GM18526 (cell line): Measurements from ENCODE around the gene TOPAZ1.

ENCODE experiments used
- POLR2A ChIP-seq: IDR thresholded peaks from 3 replicates; pipeline ENCODE4 v1.6.1; 2011; ENCODE audit not compliant: insufficient read length; ENCODE audit errors: extremely low read depth

Gene TOPAZ1

DNA sequence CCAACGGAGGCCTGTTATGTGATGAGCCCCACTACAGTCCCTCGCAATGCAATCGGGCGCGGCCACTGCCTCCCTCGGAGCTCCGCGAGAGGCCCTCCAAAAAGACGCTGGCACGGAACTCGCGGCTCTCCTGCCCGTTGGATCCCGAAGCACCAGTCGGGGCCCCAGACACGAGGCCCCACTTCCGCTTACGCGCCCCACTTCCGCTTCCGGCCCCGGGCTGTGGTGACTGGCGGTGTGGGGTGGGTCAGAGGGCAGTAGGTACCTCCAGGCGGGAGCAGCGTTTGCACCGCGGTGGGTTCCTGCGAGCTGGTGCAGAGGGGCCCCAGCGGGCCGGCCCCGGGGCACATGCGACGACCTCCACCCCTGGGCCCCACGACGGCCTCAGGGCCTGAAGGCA lies at the start of gene TOPAZ1:
TOPAZ1 (plus strand) TSS at position 181 of the 400 bp plus-strand sequence; CDS start at position 349, 168 bp downstream.
- no peak for TF ChIP-seq POLR2A

DNA sequence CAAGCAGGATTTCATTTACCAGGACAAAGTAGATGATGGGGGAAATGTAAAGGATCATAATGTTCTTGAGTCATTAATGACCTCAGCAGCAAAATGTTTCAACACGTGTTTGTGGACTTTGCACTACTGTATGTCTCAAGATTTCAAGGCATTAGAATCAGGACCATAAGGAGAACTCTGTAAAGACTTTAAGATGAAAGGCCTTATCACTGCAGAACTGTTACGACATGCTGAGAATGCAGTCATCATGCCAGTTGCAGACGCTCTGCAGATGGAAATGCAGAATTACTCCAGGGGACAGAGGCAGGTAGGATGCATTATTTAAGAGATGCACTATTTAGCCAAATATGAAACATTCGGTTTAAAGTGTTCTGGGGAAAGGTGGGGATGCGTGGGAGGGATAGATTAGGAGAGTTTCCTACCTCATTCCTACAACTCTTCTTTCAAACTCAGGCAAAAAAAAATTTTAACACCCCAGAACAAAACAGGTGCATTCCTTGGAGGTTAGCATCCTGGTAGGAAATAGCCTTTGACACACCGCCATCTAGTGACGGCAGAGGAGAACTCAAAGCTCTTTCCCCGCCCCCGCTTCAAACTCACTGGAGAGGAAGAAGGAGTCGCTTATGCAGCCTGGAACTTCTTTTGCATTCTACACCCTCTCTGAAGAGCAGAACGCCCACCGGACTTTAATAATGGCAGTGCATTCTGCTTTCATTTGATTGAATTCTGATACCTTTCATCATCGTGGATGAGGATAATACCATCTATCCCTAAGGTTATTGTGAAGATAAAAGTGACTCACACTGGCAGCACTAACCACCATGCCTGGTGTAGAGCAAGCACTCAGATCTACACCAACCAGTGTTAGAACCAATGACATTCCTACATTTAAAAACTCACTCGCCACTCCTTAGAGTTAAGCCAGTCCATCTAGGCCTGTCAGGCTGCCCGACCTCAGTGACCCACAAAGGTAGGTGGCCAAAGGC lies 43.1 kb upstream of the TOPAZ1 start:
- TF ChIP-seq POLR2A, result no peak

DNA sequence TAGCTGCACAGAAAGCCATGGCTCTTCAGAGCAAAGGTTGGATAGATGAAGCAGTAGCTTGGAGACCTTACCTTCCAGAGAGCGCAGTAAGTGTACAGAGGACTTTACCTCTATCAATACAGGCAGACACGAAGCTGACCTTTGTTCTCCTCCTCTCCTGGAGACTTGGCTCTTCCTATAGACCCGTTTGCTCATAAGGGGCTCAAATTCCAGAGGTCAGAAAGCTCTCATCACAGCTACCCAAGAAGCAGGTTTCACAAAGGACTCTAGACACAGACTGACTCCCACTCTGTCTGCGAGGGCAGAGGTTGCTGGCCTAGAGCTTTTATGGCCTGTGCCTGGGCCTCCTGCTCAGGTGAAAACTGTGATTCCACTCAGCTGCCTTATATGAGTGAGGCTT lies 35.4 kb upstream of the TOPAZ1 start:
- no peak for TF ChIP-seq POLR2A

DNA sequence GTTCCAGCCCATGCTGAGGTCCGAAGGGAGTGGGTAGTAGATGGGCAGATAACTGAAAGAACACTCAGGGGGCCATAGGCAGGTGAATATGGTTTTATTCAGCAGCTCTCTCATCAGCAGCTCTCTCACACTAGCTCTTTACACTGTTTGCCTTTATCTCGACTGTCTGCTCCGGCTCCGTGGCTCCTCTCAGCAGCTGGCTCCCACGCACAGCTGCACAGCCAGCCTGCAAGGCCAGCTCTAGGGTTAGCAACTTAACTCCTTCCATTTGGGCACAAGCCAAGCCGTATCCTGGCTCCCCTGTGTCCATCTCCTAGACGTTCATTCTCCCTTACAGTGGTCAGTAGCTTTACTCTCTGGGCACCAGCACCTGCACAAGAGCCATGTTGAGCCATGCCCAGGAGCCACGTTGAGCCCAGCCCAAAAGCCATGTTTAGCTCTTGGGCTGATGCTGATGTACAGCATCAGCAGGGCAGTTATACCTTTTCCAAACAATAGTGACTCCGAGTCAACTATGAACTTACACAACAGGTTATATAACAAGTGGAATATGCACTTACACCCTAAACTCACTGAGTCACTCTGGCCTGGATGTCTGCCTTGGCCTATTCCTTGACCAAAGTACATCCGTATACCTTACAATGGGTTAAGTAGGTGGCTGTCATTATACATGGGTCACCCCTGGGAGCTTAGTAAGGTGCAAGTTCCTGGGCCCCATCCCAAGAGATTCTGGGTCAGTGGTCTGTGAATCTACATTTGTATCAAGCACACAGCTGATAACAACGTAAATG lies 34.6 kb upstream of the TOPAZ1 start:
- no peak for TF ChIP-seq POLR2A

DNA sequence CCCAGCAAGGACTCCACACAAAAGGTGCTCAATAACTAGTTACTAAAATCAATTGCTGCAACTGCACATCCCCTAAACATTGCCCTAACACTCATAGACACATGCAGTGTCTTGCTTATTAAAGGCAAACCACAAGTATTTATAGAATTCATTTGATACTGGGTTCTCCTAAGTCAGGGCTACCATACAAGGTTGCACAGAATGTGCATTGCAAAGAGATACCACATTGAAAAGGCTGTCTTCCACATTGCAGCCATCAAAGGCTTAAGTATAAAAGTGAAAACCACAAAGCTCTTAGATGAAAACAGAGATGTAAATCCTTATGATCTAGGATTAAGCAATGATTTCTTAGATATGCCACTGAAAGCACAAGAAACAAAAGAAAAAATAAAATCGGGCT lies 33.6 kb upstream of the TOPAZ1 start:
- no peak for TF ChIP-seq POLR2A

DNA sequence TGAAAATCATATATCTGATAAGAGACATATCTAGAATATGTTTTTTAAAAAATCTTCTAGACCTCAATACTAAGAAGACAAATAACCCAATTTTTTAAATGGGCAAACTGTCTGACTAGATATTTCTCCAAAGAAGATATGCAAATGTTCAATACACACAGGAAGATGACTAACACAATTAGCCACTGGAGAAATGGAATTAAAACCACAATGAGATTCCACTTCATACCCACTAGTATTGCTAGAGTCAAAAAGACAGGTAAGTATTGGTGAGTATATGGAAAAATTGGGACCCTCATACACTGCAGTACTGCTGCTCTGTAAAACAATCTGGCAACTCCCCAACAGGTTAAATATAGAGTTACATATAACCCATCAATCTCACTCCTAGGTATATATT lies 33.1 kb upstream of the TOPAZ1 start:
- TF ChIP-seq POLR2A, result no peak

DNA sequence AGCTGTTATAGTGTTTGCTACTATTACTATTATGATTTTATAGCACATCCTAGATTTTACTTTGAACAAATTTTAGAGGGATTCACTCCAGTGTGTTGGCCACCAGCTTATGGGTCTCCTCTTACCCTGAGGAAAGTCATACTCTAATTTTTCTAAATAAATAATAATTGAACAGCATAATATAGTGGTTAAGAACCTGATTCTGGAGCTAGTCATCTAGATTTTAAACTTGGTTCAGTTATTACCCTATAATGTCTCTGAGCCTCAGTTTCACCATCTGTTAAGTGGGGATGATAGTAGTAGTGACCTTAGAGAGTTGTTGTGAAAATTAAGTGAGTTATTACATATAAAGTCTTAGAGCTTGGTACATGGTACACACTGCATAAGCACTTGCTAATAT lies 30.7 kb upstream of the TOPAZ1 start:
- no peak for TF ChIP-seq POLR2A

DNA sequence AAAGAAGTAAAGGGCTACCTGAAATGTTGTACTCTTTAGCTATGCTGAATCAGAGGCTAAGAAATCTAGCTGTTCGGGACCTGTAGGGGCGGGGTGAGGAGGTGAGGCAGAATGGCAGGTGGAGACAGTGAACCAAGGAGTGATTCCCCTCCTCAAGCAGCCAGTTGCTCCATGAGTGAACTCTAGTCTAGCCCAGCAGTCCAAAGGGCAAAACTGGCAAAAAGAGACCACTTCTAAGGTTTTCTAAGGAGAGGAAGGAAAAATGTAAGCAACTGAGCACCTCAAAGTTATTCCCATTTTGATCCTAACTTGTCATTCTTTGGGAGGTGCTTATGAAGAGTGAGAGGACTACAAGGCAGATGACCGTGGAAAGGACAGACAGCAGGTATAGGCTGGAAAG lies 19.3 kb upstream of the TOPAZ1 start:
- TF ChIP-seq POLR2A, result no peak

DNA sequence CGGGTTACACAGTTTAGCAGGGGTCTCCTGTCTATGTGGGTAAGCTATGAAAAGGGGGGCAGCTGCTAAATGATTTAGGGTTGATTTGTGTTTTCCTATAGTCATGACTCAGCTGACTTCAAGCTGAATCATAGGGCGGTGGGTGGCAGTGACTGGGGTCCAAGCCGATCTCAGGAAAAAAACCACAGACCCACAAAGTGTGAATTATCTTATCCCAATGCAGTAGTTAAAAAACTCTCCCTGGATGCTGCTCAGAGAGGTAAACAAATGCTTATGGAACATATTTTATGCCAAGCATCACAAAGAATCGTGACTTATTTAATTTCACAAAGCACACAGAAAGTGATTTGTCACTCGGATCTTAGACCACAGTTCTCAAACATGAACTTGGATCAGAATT lies 18.4 kb upstream of the TOPAZ1 start:
- TF ChIP-seq POLR2A, result no peak

DNA sequence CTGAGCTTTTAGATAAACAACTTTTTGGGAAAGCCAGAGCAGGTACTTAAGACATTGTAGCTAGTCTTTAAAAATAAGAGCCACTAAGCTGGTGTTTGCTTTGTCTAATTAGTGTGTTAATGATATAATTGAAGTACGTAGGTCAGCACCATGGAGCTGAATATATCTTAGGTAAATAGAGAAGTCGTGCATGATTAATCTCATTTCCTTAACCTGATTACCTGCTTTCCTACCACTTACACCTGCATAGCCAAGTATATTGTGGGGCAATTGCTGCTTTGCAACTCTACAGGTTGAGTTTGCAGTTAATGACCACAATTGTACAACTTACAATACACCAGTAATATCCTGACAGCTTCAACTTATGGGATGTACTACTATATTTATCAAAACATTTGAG lies 17.6 kb upstream of the TOPAZ1 start:
- TF ChIP-seq POLR2A, result no peak

DNA sequence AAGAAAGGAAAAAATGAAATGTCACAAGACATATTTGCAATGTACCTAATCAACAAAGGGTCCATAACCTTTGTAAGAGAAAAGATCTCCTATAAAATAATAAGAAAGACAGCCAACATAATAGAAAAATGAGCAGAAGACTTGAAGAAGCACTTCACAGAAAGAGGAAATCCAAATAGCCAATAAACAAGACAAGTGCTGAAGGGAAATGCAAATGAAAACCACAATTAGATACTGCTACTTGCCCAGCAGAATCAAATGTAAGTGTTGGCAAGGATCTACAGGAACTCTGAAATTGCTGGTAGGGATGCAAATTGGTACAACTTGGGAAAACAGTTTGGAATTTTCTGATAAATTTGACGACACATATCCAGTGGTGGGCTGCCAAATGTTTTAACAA lies 15.1 kb upstream of the TOPAZ1 start:
- no peak for TF ChIP-seq POLR2A

DNA sequence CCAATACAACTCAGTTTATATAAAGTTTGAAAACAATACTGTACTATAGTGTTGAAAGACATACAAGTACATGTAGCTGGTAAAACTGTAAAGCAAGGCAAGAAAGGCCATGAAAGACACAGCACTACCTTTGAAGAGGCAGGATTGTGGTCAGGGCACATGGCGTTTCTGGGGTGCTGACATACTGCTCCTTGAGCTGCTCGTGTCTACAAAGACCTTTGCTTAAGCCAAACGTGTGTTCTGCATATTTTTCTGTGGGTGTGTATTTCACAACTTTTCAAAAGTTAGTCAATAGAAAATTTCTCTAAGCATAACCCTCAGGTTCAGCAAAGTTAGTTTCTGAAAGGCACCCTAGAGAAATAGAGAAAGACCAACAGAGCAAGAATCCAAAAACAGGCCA lies 14.1 kb upstream of the TOPAZ1 start:
- TF ChIP-seq POLR2A, result no peak

DNA sequence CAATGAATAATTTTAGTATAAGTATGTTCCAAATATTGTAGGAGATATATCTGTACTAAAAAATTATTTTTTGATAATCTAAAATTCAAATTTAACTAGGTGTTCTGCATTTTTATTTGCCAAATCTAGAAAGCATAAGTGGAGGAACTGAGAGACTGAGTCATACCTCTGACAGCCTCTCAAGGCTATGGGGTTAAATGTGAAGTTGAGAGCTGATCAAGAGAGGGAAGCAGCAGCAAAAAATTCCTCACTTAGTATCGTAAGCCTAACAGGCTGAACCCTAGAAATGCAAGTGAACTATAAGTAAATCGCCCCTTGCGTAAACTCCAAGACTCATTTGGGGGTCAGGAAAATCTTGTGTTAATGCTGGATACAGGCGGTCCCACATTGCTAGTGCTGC lies 12.8 kb upstream of the TOPAZ1 start:
- no peak for TF ChIP-seq POLR2A

DNA sequence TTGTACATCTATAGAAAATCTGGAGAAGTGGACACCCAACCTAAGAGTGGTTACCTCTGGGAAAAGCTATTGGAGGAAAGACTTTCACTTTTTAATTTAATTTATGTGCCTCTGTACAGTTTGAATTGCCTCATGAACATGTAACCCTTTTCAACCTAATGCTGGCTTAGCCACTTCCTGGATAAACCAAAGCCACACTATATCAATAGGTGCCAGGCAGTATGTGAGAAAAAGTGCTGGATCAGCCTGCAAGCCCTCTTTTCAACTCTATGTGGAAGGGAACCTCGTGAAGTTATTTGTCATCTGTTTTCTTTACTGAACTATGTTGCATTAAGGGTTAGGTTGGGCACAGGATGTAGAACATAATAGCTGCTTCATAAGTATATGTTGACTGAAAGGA lies 9.3 kb upstream of the TOPAZ1 start:
- TF ChIP-seq POLR2A, result no peak

DNA sequence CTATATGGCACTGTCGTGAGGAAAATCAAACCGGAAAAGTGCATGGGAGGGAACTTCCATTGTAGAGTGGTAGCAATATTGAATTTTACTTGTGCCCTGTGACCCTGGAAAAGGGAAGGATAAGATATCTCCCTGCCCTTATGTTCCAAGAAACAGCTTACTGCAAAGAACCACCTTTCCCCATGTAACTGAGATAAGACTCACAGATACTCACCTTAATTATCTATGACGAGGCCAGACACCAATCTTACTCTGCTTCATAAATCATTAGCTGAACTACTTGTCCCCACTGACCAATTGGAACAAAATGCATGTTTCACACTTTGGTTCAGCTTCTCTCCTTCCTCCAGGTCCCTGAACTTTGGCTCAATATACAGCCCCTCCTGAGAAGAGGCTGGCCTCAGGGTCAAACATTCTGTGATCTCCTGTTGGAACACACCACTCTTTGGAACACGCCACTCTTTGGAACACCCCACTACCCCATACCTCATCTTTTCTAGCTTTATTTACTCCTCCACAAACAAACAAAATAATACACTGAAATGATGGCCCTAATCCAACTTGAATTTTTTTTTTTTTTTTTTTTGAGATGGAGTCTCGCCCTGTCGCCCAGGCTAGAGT lies 6.9 kb upstream of the TOPAZ1 start:
- TF ChIP-seq POLR2A, result no peak
